Osteocyte (in vitro differentiated cells): ENCODE measurements around the gene BCKDHA. TPM values are rescaled to one million over a fixed set of nuclear protein-coding genes. Genes with fewer than 3 reads are reported as not detected.

ENCODE experiments used
- DNase-seq: peaks from one replicate; pipeline ENCODE4 v3.0.0; 2021; ENCODE audit warnings: mixed read lengths; ENCODE audit not compliant: unreplicated experiment; ENCODE audit errors: extremely low spot score
- H3K27ac Mint-ChIP-seq: one replicate; pipeline ENCODE4 v1.8.0; 2021; ENCODE audit warnings: mild to moderate bottlenecking, mixed read lengths; ENCODE audit not compliant: unreplicated experiment
- H3K27me3 Mint-ChIP-seq: one replicate; pipeline ENCODE4 v1.8.0; 2021; ENCODE audit warnings: mixed read lengths; ENCODE audit not compliant: unreplicated experiment
- H3K36me3 Mint-ChIP-seq: one replicate; pipeline ENCODE4 v1.8.0; 2021; ENCODE audit warnings: mixed read lengths; ENCODE audit not compliant: unreplicated experiment
- H3K4me1 Mint-ChIP-seq: one replicate; pipeline ENCODE4 v1.8.0; 2021; ENCODE audit warnings: mixed read lengths; ENCODE audit not compliant: unreplicated experiment
- H3K4me3 Mint-ChIP-seq: one replicate; pipeline ENCODE4 v1.8.0; 2021; ENCODE audit warnings: mild to moderate bottlenecking, moderate library complexity, mixed read lengths; ENCODE audit not compliant: unreplicated experiment
- H3K9me3 Mint-ChIP-seq: one replicate; pipeline ENCODE4 v1.8.0; 2021; ENCODE audit warnings: mixed read lengths; ENCODE audit not compliant: unreplicated experiment
- total RNA-seq: library from RNA; stranded (reverse); gene quantifications from 2 replicates; pipeline ENCODE4 v1.2.1, GENCODE V29; 2021
- TF ChIP-seq, protein P1 (sequence below): fragments of 200-600 bp; sonication (generic); IDR thresholded peaks from 2 replicates; pipeline ENCODE4 v1.5.0; 2021; ENCODE audit warnings: antibody characterized with exemption, mild to moderate bottlenecking, moderate library complexity

BCKDHA gene
- total RNA-seq, 1 donor from 2014 or later, result 19.8 TPM

DNA sequence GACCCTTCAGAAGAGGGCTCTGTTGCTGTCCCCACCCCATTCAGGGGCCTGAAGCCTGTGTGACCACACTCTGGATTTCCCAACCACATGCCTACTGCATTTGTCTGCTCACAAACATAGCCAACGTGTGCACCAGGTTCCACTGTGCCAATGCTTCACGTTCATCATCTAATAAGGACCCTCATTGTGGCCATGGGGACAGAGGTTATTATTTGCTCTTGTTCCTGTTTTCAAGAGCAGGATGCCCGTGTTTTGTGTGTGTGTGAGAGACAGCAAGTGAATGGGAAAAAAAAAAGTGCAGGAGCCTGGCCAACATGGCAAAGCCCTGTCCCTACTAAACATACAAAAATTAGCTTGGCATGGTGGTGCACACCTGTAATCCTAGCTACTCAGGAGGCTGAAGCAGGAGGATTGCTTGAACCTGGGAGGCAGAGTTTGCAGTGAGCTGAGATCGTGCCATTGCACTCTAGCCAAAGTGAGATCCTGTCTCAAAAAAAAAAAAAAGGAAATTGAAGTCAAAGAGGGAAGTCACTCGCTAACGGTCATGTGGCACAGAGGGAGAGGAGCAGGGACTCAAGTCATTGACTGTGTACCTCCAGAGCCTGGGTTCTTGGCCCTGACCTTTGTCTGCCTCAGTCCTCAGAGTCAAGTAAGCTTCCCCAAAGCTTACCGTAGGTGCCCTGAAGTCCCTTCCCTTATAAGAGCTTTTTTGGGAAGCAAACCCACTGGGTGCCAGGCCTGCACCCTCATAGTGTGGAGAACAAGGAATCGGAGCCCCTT is 22.7 kb downstream of the BCKDHA start:
- Mint-ChIP-seq H3K36me3 (peaks cover 20% of the 10 kb centered on the region), H3K4me1 (no peaks in the 10 kb centered on the region), H3K27ac (no peak overlapping the region), H3K4me3 (no peak overlapping the region), H3K27me3 (no peaks in the 10 kb centered on the region), H3K9me3 (no peaks in the 10 kb centered on the region)
- no peak for DNase-seq
- TF ChIP-seq, protein P1, sequence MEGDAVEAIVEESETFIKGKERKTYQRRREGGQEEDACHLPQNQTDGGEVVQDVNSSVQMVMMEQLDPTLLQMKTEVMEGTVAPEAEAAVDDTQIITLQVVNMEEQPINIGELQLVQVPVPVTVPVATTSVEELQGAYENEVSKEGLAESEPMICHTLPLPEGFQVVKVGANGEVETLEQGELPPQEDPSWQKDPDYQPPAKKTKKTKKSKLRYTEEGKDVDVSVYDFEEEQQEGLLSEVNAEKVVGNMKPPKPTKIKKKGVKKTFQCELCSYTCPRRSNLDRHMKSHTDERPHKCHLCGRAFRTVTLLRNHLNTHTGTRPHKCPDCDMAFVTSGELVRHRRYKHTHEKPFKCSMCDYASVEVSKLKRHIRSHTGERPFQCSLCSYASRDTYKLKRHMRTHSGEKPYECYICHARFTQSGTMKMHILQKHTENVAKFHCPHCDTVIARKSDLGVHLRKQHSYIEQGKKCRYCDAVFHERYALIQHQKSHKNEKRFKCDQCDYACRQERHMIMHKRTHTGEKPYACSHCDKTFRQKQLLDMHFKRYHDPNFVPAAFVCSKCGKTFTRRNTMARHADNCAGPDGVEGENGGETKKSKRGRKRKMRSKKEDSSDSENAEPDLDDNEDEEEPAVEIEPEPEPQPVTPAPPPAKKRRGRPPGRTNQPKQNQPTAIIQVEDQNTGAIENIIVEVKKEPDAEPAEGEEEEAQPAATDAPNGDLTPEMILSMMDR, result no peak

DNA sequence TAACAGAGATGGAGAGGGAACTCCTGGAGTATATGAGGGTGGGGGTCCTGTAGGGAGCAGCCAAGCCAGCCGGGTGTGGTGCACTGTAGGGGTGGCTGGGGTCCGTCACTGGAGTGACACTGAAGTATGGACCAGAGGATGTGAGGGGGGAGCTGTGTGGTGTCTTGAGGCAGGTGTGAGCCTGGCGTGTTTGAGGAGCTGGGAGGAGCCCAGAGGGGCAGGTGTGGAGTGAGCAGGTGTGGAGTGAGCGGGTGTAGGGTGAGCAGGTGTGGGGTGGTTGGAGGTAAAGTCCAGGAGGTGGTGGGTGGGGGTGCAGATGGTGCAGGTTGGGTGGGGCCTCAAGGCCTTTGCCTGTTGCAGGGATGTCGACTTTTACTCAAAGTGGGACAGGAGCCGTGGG is 23.7 kb downstream of the BCKDHA start:
- Mint-ChIP-seq H3K27ac (no peak overlapping the region), H3K4me1 (peaks cover 3% of the 10 kb centered on the region), H3K9me3 (no peaks in the 10 kb centered on the region), H3K36me3 (peaks cover 20% of the 10 kb centered on the region), H3K27me3 (no peaks in the 10 kb centered on the region), H3K4me3 (no peak overlapping the region)
- no peak for DNase-seq
- TF ChIP-seq, protein P1, result no peak

DNA sequence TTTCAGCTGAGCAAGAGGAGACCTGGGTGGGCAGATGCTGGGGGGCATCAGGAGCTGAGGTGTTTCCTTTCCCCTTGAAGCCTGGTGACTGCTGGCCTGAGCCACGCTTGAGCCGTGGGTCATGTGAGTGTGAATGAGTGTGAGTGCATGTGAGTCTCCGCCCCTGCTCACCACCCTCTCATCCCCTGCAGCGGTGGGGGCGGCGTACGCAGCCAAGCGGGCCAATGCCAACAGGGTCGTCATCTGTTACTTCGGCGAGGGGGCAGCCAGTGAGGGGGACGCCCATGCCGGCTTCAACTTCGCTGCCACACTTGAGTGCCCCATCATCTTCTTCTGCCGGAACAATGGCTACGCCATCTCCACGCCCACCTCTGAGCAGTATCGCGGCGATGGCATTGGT is 24.4 kb downstream of the BCKDHA start:
- Mint-ChIP-seq H3K9me3 (no peaks in the 10 kb centered on the region), H3K27me3 (no peaks in the 10 kb centered on the region), H3K4me3 (no peak overlapping the region), H3K27ac (no peak overlapping the region), H3K4me1 (peaks cover 6% of the 10 kb centered on the region), H3K36me3 (peaks cover 20% of the 10 kb centered on the region)
- TF ChIP-seq, protein P1, result no peak
- no peak for DNase-seq

DNA sequence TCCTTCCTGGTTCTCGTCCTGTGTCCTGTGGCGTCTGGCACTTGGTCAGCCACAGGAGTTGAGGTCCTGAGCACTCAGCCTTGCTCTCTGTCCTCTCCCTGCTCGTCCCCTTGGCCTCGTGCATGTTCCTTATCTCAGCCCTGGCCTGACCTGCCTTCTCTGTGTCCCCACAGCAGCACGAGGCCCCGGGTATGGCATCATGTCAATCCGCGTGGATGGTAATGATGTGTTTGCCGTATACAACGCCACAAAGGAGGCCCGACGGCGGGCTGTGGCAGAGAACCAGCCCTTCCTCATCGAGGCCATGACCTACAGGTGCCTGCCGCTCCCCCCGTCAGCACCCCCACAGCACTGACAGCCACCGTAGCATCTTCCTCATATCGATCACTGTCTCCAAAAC is 24.8 kb downstream of the BCKDHA start:
- no peak for DNase-seq
- TF ChIP-seq, protein P1, result no peak
- peaks cover 8% of the 10 kb centered on the region for H3K4me1 Mint-ChIP-seq
- H3K27me3 Mint-ChIP-seq, result no peaks in the 10 kb centered on the region
- H3K9me3 Mint-ChIP-seq, result no peaks in the 10 kb centered on the region
- no peak overlapping the region for H3K4me3 Mint-ChIP-seq
- H3K36me3 Mint-ChIP-seq, result peaks cover 19% of the 10 kb centered on the region
- H3K27ac Mint-ChIP-seq, result no peak overlapping the region

DNA sequence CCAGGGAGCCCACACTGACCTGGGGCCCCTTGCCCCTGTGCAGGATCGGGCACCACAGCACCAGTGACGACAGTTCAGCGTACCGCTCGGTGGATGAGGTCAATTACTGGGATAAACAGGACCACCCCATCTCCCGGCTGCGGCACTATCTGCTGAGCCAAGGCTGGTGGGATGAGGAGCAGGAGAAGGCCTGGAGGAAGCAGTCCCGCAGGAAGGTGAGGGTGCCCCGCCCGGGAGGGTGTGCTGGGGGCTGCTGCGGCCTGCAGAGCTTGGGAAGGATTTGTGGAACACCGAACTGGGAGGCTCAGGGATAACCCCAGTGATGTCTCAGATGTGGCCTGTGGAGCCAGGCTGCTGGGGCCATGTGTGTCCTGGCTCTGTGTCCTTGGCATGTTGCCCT is 25.3 kb downstream of the BCKDHA start:
- TF ChIP-seq, protein P1, result no peak
- H3K4me3 Mint-ChIP-seq, result no peak overlapping the region
- DNase-seq, result no peak
- H3K27me3 Mint-ChIP-seq, result no peaks in the 10 kb centered on the region
- H3K27ac Mint-ChIP-seq, result no peak overlapping the region
- peaks cover 18% of the 10 kb centered on the region for H3K36me3 Mint-ChIP-seq
- no peaks in the 10 kb centered on the region for H3K9me3 Mint-ChIP-seq
- peaks cover 12% of the 10 kb centered on the region for H3K4me1 Mint-ChIP-seq
